SK-N-SH (cell line): ENCODE results near the gene GRM7. TPM values are rescaled to one million over a fixed set of nuclear protein-coding genes. Genes with fewer than 3 reads are reported as not detected.

Experiments
- CTCF ChIA-PET: fragments of 300-600, 350-600 bp; formaldehyde crosslinking; extraction: SDS; loops from one replicate; lab custom pipeline; 2021; lab: Yijun Ruan, JAX
- POLR2A ChIA-PET: fragments of 350-600 bp; sonication (Branson Sonifier 250); formaldehyde crosslinking; extraction: SDS; loops from one replicate; lab custom pipeline; 2020; ENCODE audit warnings: antibody characterized with exemption, inconsistent platforms; lab: Yijun Ruan, JAX
- DNase-seq: peaks from one replicate; pipeline ENCODE4 v3.0.0; 2012
- H2AFZ ChIP-seq: fragments of 200-600 bp; sonication (generic); 2 replicates; pipeline ENCODE4 v1.8.1; 2016; ENCODE audit warnings: antibody characterized with exemption, mild to moderate bottlenecking, low read depth
- H3F3A ChIP-seq: fragments of 200-600 bp; sonication (generic); replicated peaks from 2 replicates; pipeline ENCODE3; 2016; ENCODE audit warnings: antibody characterized with exemption, mild to moderate bottlenecking; ENCODE audit not compliant: insufficient read depth
- H3K27ac ChIP-seq, 2 experiments: fragments of 200-500 bp in 1 of 2; fragments of 200-600 bp in 1 of 2; sonication (Bioruptor generic) in 1 of 2; sonication (generic), shearing (Covaris generic) in 1 of 2; 2 replicates each; pipeline versions ENCODE4 v1.5.1 to v1.6.1; 2014 to 2016; ENCODE audit warnings: low read depth in 2 of 2, inconsistent platforms in 1 of 2, low read length in 1 of 2, mild to moderate bottlenecking in 1 of 2, mixed read lengths in 1 of 2
- H3K27me3 ChIP-seq: fragments of 200-600 bp; sonication (generic), shearing (Covaris generic); 2 replicates; pipeline ENCODE4 v1.6.1; 2016; ENCODE audit warnings: mixed run types; ENCODE audit not compliant: insufficient read depth
- H3K36me3 ChIP-seq, 2 experiments: fragments of 200-500 bp in 1 of 2; fragments of 200-600 bp in 1 of 2; sonication (Bioruptor generic) in 1 of 2; sonication (generic) in 1 of 2; replicated peaks in 1 of 2; 2 replicates each; pipeline versions ENCODE3 to v1.5.1; 2014 to 2016; ENCODE audit warnings: low read length in 1 of 2, mild to moderate bottlenecking in 1 of 2; ENCODE audit not compliant: insufficient read depth in 2 of 2, control insufficient read depth in 1 of 2
- H3K4me1 ChIP-seq, 2 experiments: fragments of 200-500 bp in 1 of 2; fragments of 200-600 bp in 1 of 2; sonication (Bioruptor generic) in 1 of 2; sonication (generic), shearing (Covaris generic) in 1 of 2; 2 replicates each; pipeline versions ENCODE4 v1.5.1 to v1.6.1; 2014 to 2016; ENCODE audit warnings: low read depth in 1 of 2, low read length in 1 of 2, mixed run types in 1 of 2; ENCODE audit not compliant: insufficient read depth in 2 of 2, control insufficient read depth in 1 of 2
- H3K4me2 ChIP-seq: fragments of 200-600 bp; sonication (generic), shearing (Covaris generic); 2 replicates; pipeline ENCODE4 v1.6.1; 2017; ENCODE audit warnings: mixed run types
- H3K4me3 ChIP-seq, 2 experiments: fragments of 200-500 bp in 1 of 2; fragments of 200-600 bp in 1 of 2; sonication (Bioruptor generic) in 1 of 2; sonication (generic), shearing (Covaris generic) in 1 of 2; 2 replicates each; pipeline versions ENCODE4 v1.5.1 to v1.8.1; 2014 to 2016; ENCODE audit warnings: low read depth in 2 of 2, inconsistent platforms in 1 of 2, low read length in 1 of 2, mild to moderate bottlenecking in 1 of 2, mixed read lengths in 1 of 2, moderate library complexity in 1 of 2
- H3K79me2 ChIP-seq: fragments of 200-600 bp; sonication (generic); 2 replicates; pipeline ENCODE4 v1.8.1; 2017; ENCODE audit warnings: mild to moderate bottlenecking; ENCODE audit not compliant: insufficient read depth
- H3K9ac ChIP-seq: fragments of 200-600 bp; sonication (generic); 2 replicates; pipeline ENCODE4 v1.6.1; 2017; ENCODE audit warnings: mixed run types
- H3K9me2 ChIP-seq: fragments of 200-600 bp; sonication (generic); 2 replicates; pipeline ENCODE4 v1.6.1; 2017; ENCODE audit warnings: mixed run types
- H3K9me3 ChIP-seq: fragments of 200-600 bp; sonication (generic); 2 replicates; pipeline ENCODE4 v1.6.1; 2017; ENCODE audit warnings: mixed run types, mild to moderate bottlenecking, moderate library complexity
- H4K20me1 ChIP-seq: fragments of 200-600 bp; sonication (generic); 2 replicates; pipeline ENCODE4 v1.6.1; 2017; ENCODE audit warnings: mild to moderate bottlenecking, mixed run types; ENCODE audit not compliant: insufficient read depth
- CHD2 ChIP-seq: fragments of 150-350 bp; IDR thresholded peaks from 2 replicates; pipeline ENCODE4 v1.6.1; 2018; ENCODE audit warnings: low read length; ENCODE audit not compliant: partially characterized antibody
- ELF1 ChIP-seq: IDR thresholded peaks from 2 replicates; pipeline ENCODE4 v1.4.0; 2012
- EZH2phosphoT487 ChIP-seq: fragments of 200-600 bp; sonication (generic); IDR thresholded peaks from 2 replicates; pipeline ENCODE4 v1.6.1; 2017; ENCODE audit warnings: low read depth, mixed run types, mild to moderate bottlenecking, antibody characterized with exemption, moderate library complexity, borderline replicate concordance
- FOXJ3 ChIP-seq: sonication (generic); formaldehyde crosslinking; IDR thresholded peaks from 2 replicates; pipeline ENCODE4 v1.5.1; 2020; ENCODE audit warnings: mild to moderate bottlenecking, missing genetic modification reagents
- GABPA ChIP-seq: IDR thresholded peaks from 2 replicates; pipeline ENCODE4 v1.4.0; 2012; ENCODE audit warnings: low read depth, mild to moderate bottlenecking
- GATA2 ChIP-seq: sonication (generic); formaldehyde crosslinking; IDR thresholded peaks from 2 replicates; pipeline ENCODE4 v1.5.0; 2020; ENCODE audit warnings: mild to moderate bottlenecking, missing genetic modification reagents
- IRF3 ChIP-seq: fragments of 150-350 bp; IDR thresholded peaks from 2 replicates; pipeline ENCODE4 v1.6.1; 2016; ENCODE audit warnings: mild to moderate bottlenecking, low read depth, low read length
- MEF2A ChIP-seq: IDR thresholded peaks from 2 replicates; pipeline ENCODE4 v1.4.0; 2012; ENCODE audit warnings: low read depth, borderline replicate concordance
- POLR2AphosphoS5 ChIP-seq: IDR thresholded peaks from 2 replicates; pipeline ENCODE4 v1.6.1; 2012; ENCODE audit warnings: low read depth, low read length
- RAD21 ChIP-seq: IDR thresholded peaks from 2 replicates; pipeline ENCODE4 v1.6.1; 2012; ENCODE audit warnings: mild to moderate bottlenecking, low read length
- RCOR1 ChIP-seq: fragments of 150-350 bp; IDR thresholded peaks from 2 replicates; pipeline ENCODE4 v1.6.1; 2017; ENCODE audit warnings: antibody characterized with exemption, low read length
- REST ChIP-seq: IDR thresholded peaks from 2 replicates; pipeline ENCODE4 v1.6.1; 2012; ENCODE audit warnings: mild to moderate bottlenecking, low read depth, low read length, moderate library complexity
- RXRA ChIP-seq: IDR thresholded peaks from 2 replicates; pipeline ENCODE4 v1.4.0; 2012; ENCODE audit warnings: low read depth, mild to moderate bottlenecking, borderline replicate concordance
- SIN3A ChIP-seq: IDR thresholded peaks from 2 replicates; pipeline ENCODE4 v1.6.1; 2012; ENCODE audit warnings: low read depth, mild to moderate bottlenecking, low read length, moderate library complexity, borderline replicate concordance
- SMC3 ChIP-seq: IDR thresholded peaks from 2 replicates; pipeline ENCODE4 v1.6.1; 2012; ENCODE audit warnings: low read depth, low read length, improper control_type of control experiment
- TCF12 ChIP-seq: IDR thresholded peaks from 2 replicates; pipeline ENCODE4 v1.4.0; 2012
- TEAD4 ChIP-seq: IDR thresholded peaks from 2 replicates; pipeline ENCODE4 v1.4.0; 2012; ENCODE audit warnings: mild to moderate bottlenecking, borderline replicate concordance; ENCODE audit not compliant: insufficient read depth
- USF1 ChIP-seq: IDR thresholded peaks from 2 replicates; pipeline ENCODE4 v1.4.0; 2012; ENCODE audit warnings: low read depth, borderline replicate concordance
- WGBS: methylation state at CpG from one replicate; pipeline ENCODE4 v1.1.6; 2017; ENCODE audit warnings: low lambda C conversion rate; 5-methylcytosine and 5-hydroxymethylcytosine counted together
- polyA plus RNA-seq, 3 experiments: library from polyadenylated mRNA; depleted of rRNA; stranded (reverse); fragments of >200 nt; gene quantifications; 2 replicates each; pipeline ENCODE4 v1.2.3, GENCODE V29; 2012
- TF ChIP-seq, protein P1 (sequence below): fragments of 200-600 bp; sonication (generic); IDR thresholded peaks from 2 replicates; pipeline ENCODE4 v1.6.1; 2017; ENCODE audit warnings: antibody characterized with exemption, mild to moderate bottlenecking, moderate library complexity

Gene GRM7
- polyA plus RNA-seq, 1 of the 3 experiments (the other 2 are of a cell fraction): 0.03 TPM

- Histone ChIP-seq H3K4me3 (no peak overlapping the region), H3K4me1 (no peaks in the 10 kb centered on the region), H3F3A (no peaks in the 10 kb centered on the region), H3K27me3 (no peaks in the 10 kb centered on the region), H3K4me2 (no peak overlapping the region), H3K27ac (no peak overlapping the region), H2AFZ (no peak overlapping the region), H3K9me2 (no peaks in the 10 kb centered on the region), H3K36me3 (no peaks in the 10 kb centered on the region), H4K20me1 (no peaks in the 10 kb centered on the region), H3K79me2 (no peaks in the 10 kb centered on the region), H3K9me3 (no peaks in the 10 kb centered on the region), H3K9ac (no peak overlapping the region)
- DNase-seq: no peak
- 21% methylated on average over 1 of the region's 1 CpG for WGBS
- no peak for TF ChIP-seq REST
- no peak for TF ChIP-seq POLR2AphosphoS5
- TF ChIP-seq USF1: no peak
- TF ChIP-seq RAD21: no peak
- TF ChIP-seq ELF1: no peak
- TF ChIP-seq IRF3: no peak
- no peak for TF ChIP-seq RXRA
- no peak for TF ChIP-seq SIN3A
- no peak for TF ChIP-seq TCF12
- no peak for TF ChIP-seq CHD2
- no peak for TF ChIP-seq GABPA
- no peak for TF ChIP-seq SMC3
- no peak for TF ChIP-seq TEAD4
- TF ChIP-seq FOXJ3 (CRISPR knock-in tag): no peak
- TF ChIP-seq EZH2phosphoT487: no peak
- TF ChIP-seq GATA2 (CRISPR knock-in tag): no peak
- TF ChIP-seq MEF2A: no peak
- no peak for TF ChIP-seq RCOR1
- TF ChIP-seq, protein P1, sequence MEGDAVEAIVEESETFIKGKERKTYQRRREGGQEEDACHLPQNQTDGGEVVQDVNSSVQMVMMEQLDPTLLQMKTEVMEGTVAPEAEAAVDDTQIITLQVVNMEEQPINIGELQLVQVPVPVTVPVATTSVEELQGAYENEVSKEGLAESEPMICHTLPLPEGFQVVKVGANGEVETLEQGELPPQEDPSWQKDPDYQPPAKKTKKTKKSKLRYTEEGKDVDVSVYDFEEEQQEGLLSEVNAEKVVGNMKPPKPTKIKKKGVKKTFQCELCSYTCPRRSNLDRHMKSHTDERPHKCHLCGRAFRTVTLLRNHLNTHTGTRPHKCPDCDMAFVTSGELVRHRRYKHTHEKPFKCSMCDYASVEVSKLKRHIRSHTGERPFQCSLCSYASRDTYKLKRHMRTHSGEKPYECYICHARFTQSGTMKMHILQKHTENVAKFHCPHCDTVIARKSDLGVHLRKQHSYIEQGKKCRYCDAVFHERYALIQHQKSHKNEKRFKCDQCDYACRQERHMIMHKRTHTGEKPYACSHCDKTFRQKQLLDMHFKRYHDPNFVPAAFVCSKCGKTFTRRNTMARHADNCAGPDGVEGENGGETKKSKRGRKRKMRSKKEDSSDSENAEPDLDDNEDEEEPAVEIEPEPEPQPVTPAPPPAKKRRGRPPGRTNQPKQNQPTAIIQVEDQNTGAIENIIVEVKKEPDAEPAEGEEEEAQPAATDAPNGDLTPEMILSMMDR: no peak
- CTCF ChIA-PET: no interaction called here
- POLR2A ChIA-PET: no interaction called here
These were observed 16.2 kb upstream of the GRM7 start for GRCh38 chr3:6844723-6845122.
